GM19452 (cell line): ENCODE results near the gene ZNF98.

ENCODE experiments used
- ATAC-seq: cut with Tn5 transposase; IDR thresholded peaks from one replicate; pipeline ENCODE4 v1.9.1; 2021; ENCODE audit not compliant: unreplicated experiment

The ZNF98 gene

GRCh38 chr19:22422211-22422610 is at the start of gene ZNF98:
TSS of gene ZNF98 (minus strand) at chr19:22422346. CDS start at chr19:22422224, 122 bp downstream.
- no peak for ATAC-seq

GRCh38 chr19:22446605-22447004 is 24.5 kb upstream of the ZNF98 start:
- no peak for ATAC-seq

GRCh38 chr19:22438011-22438410 is 15.9 kb upstream of the ZNF98 start:
- no peak for ATAC-seq

- no peak for ATAC-seq
These were observed 6.1 kb upstream of the ZNF98 start for GRCh38 chr19:22427960-22428913.

GRCh38 chr19:22427547-22427946 is 5.4 kb upstream of the ZNF98 start:
- no peak for ATAC-seq

- ATAC-seq: no peak
These were observed 4.8 kb upstream of the ZNF98 start for GRCh38 chr19:22426901-22427300.

- no peak for ATAC-seq
These were observed 349 bp downstream of the ZNF98 start for GRCh38 chr19:22421797-22422196.

GRCh38 chr19:22354665-22355064 is 67.5 kb downstream of the ZNF98 start:
- no peak for ATAC-seq
